Body of pancreas (tissue), 4 donors: Measurements from ENCODE around the gene GGA2. TPM values are rescaled to one million over a fixed set of nuclear protein-coding genes. Genes with fewer than 3 reads are reported as not detected.

Source experiments
- ATAC-seq: fragments of 150-250 bp; one replicate; pipeline ENCODE4 v1.9.1; 2016
- DNase-seq, 4 donors: peaks; one replicate each; pipeline ENCODE4 v3.0.0-alpha.2; 2019
- H3K27ac ChIP-seq, 4 donors: fragments of 200-600 bp; sonication (generic); 1 replicate in 3 of 4; 2 replicates in 1 of 4; pipeline versions ENCODE4 v1.5.1 to v1.6.1; 2016 to 2019; ENCODE audit warnings: mild to moderate bottlenecking in 1 of 4, mixed read lengths in 1 of 4, moderate library complexity in 1 of 4
- H3K27me3 ChIP-seq, 2 donors: fragments of 200-600 bp; sonication (generic); one replicate each; pipeline ENCODE4 v1.6.0; 2016; ENCODE audit warnings: mild to moderate bottlenecking in 1 of 2
- H3K36me3 ChIP-seq, 2 donors: fragments of 200-600 bp; sonication (generic); replicated peaks in 1 of 2; 2 replicates each; pipeline ENCODE4 v1.5.1; 2016; ENCODE audit warnings: low read depth in 2 of 2; ENCODE audit not compliant: insufficient read depth in 1 of 2
- H3K4me1 ChIP-seq: fragments of 200-600 bp; sonication (generic); one replicate; pipeline ENCODE4 v1.6.0; 2016
- H3K4me3 ChIP-seq, 2 donors: fragments of 200-600 bp; sonication (generic); 1 replicate in 1 of 2; 2 replicates in 1 of 2; pipeline ENCODE4 v1.5.1; 2016 to 2019
- H3K9me3 ChIP-seq, 3 donors: fragments of 200-600 bp; sonication (generic); 1 replicate in 2 of 3; 2 replicates in 1 of 3; pipeline ENCODE4 v1.5.1; 2016
- POLR2A ChIP-seq, 3 donors: fragments of 450-650 bp; IDR thresholded peaks; one replicate each; pipeline ENCODE4 v1.6.1; 2016; ENCODE audit warnings: antibody characterized with exemption in 3 of 3, mild to moderate bottlenecking in 2 of 3
- WGBS, 2 donors: methylation state at CpG; one replicate each; pipeline ENCODE4 v1.1.5; 2017; 5-methylcytosine and 5-hydroxymethylcytosine counted together
- intact Hi-C: fragments of 100-400 bp; cut with DNase I; formaldehyde crosslinking; loops from one replicate; pipeline ENCODE4 v1.15.1; 2023
- total RNA-seq, 2 donors: library from RNA; depleted of rRNA; stranded (reverse); fragments of >200 nt; gene quantifications; one replicate each; pipeline ENCODE4 v1.1.0, GENCODE V29; 2016
- TF ChIP-seq, protein P1 (sequence below), 7 experiments: fragments of 450-650 bp in 4 of 7; fragments of 200-600 bp in 3 of 7; sonication (generic) in 3 of 7; IDR thresholded peaks; one replicate each; pipeline ENCODE4 v1.5.1; 2016 to 2019; ENCODE audit warnings: antibody characterized with exemption in 7 of 7

The GGA2 gene
- total RNA-seq, 2 donors from 2014 or later = 59.3 to 64.6 TPM

DNA sequence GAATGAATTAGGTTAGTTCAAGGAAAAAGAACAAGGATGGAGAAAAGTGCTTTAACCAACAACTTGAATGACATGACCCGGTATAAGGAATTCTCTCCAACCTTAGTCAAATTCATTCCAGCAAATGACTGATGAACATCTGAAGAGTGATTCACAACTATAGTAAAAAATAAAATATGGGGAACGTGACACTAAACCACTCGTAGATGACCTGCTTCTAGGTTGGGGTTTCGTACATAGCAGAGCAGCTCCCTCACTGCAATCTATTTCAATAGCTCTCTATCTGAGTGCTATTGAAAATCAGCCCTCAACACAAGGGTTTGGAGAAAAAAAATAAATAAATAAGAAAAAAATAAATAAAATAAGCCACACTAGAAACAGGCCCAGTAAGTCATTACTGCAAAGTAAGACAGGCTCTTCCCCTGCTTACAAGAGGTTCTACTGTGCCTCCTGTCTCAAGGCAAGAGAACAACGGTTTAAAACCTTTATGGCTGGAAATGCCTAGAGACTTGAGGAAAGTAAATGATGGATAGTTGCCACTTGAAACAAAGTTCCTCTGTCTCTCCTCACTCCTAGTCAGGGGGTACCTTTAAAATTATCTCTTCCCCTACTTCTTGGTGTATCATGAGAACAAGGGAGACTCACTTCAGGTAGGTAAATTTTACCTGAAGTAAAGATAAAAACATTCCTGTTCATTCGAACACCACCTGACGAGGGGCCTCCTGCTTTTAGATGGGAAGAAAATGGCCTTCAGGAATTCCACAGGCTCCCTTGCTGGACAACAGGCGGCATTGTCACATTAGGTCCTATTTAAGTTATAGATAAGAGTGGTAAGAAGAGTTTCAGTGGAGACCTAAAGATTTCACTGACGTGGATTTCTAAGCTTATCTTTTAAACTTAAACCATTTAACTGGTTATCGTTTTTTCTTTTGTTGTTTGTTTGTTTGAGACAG is 77.8 kb downstream of the GGA2 start:
- Histone ChIP-seq H3K27ac (no peak overlapping the region), H3K9me3 (no peaks in the 10 kb centered on the region), H3K36me3 (peaks cover 0 to 8% of the 10 kb centered on the region in 2 donors), H3K4me3 (no peak overlapping the region), H3K4me1 (peaks cover 18% of the 10 kb centered on the region), H3K27me3 (no peaks in the 10 kb centered on the region)
- TF ChIP-seq POLR2A (IDR thresholded peaks at IDR 0.05) = no peak
- TF ChIP-seq, protein P1, sequence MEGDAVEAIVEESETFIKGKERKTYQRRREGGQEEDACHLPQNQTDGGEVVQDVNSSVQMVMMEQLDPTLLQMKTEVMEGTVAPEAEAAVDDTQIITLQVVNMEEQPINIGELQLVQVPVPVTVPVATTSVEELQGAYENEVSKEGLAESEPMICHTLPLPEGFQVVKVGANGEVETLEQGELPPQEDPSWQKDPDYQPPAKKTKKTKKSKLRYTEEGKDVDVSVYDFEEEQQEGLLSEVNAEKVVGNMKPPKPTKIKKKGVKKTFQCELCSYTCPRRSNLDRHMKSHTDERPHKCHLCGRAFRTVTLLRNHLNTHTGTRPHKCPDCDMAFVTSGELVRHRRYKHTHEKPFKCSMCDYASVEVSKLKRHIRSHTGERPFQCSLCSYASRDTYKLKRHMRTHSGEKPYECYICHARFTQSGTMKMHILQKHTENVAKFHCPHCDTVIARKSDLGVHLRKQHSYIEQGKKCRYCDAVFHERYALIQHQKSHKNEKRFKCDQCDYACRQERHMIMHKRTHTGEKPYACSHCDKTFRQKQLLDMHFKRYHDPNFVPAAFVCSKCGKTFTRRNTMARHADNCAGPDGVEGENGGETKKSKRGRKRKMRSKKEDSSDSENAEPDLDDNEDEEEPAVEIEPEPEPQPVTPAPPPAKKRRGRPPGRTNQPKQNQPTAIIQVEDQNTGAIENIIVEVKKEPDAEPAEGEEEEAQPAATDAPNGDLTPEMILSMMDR (IDR thresholded peaks at IDR 0.05) = peak in 3 of 7 experiments; percentile 25 to 47 (median 42)
- intact Hi-C loops = loop anchor here (5.0 kb wide), 1 partner anchor 245 kb away; no protein-coding TSS in a partner anchor
- ATAC-seq (no peak), DNase-seq (no peak)
- 79 to 84% methylated on average over 10 of the region's 10 CpGs for WGBS, 2 donors

DNA sequence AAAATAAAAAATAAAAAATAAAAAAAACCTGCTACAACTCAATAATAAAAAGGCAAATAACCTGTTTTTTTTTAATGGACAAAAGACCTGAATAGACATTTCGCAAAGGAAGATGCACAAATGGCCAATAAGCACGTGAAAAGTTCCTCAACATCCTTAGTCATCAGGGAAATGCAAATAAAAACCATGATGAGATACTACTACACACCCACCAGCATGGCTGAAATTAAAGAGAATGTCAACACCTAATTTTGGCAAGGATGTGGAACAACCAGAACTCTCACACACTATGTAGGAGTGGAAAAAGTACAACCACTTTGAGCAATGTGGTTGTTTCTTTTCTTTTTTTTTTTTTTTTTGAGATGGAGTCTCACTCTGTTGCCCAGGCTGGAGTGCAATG is 81.9 kb downstream of the GGA2 start:
- intact Hi-C loops = no loop called here
- no peak for TF ChIP-seq POLR2A (IDR thresholded peaks at IDR 0.05)
- TF ChIP-seq, protein P1 (IDR thresholded peaks at IDR 0.05) = no peak
- WGBS, 2 donors = 76 to 77% methylated on average over 2 of the region's 2 CpGs

DNA sequence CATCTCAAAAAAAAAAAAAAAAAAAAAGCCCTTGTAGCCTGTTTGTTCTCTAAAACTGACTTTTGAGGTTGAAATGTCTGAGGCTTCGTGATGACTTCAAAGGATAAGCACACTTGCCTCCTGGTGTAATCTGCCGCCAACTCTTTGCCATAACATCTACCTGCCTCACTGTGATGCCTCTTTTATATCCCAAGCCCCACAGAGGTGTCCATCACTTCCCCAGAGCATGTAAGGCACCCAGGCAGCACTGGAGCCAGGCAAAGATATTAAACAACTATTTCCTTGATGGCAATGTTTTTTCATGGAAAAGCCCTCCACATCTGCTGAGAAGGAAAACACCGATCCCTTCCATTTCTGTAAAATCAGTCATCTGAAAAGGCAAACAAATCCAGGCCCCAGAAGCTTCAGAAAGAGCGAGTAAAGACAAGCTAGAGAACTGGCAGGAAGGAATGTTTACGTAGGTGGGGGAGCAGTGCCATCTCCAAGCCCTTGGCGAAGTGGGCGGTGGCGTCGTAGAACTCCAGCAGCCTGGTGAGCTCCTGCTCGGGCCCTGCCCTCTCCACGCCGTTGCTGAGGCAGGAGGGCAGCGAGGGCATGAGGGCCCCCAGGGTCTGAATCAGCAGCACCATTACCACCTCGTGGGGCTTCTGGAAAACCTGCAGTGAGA is 85.9 kb downstream of the GGA2 start:
- intact Hi-C loops = no loop called here
- DNase-seq = peak in 3 of 4 donors; percentile 15 to 36 (median 20)
- WGBS, 2 donors = 87 to 89% methylated on average over 14 of the region's 14 CpGs
- Histone ChIP-seq H3K4me3 (no peak overlapping the region), H3K4me1 (peaks cover 14% of the 10 kb centered on the region), H3K27me3 (no peaks in the 10 kb centered on the region), H3K9me3 (no peaks in the 10 kb centered on the region), H3K36me3 (peaks cover 0 to 2% of the 10 kb centered on the region in 2 donors), H3K27ac (peak overlapping the region in 2 of 4 donors; percentile 71 to 73)
- TF ChIP-seq POLR2A (IDR thresholded peaks at IDR 0.05) = no peak
- no peak for ATAC-seq

More for the DNA sequence above, 81.9 kb downstream of the GGA2 start:
- DNase-seq (no peak), ATAC-seq (no peak)
- Histone ChIP-seq H3K27ac (no peak overlapping the region), H3K4me1 (peaks cover 11% of the 10 kb centered on the region), H3K27me3 (no peaks in the 10 kb centered on the region), H3K36me3 (peaks cover 0 to 6% of the 10 kb centered on the region in 2 donors), H3K4me3 (no peak overlapping the region), H3K9me3 (no peaks in the 10 kb centered on the region)

DNA sequence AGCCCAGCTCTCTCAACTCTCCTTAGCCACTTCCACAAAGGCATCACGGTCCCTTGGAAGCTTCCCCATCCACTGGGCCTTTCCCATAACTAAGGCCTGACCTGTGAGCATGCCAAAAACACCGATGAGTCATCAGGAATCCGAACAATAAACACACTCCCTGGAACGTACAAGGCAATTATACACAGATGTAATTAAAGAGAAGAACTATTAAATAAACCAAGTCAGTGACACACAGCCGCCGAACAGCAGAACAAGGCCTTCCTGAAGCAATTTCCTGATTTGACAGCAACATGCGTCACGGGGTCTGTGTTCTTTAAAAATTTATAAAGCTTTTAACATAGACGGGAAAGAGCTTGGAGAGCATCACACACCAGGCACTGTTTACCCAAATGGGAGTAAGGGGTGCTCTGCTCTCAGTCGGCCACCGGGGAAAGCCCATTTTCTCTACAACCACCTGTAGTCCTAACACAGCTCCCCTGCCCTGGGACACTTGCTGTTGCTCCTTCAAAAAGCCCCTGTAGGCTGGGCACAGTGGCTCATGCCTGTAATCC is 86.7 kb downstream of the GGA2 start:
- DNase-seq = peak; percentile 55 to 87 (median 72)
- Histone ChIP-seq H3K4me3 (no peak overlapping the region), H3K9me3 (no peaks in the 10 kb centered on the region), H3K36me3 (peaks cover 0 to 2% of the 10 kb centered on the region in 2 donors), H3K27me3 (no peaks in the 10 kb centered on the region), H3K4me1 (peaks cover 14% of the 10 kb centered on the region), H3K27ac (peak overlapping the region; percentile 46 to 73 (median 63))
- TF ChIP-seq, protein P1 (IDR thresholded peaks at IDR 0.05) = no peak
- TF ChIP-seq POLR2A (IDR thresholded peaks at IDR 0.05) = no peak
- ATAC-seq = peak; percentile 93
- WGBS, 2 donors = 36 to 62% methylated on average over 11 of the region's 11 CpGs
- intact Hi-C loops = no loop called here

DNA sequence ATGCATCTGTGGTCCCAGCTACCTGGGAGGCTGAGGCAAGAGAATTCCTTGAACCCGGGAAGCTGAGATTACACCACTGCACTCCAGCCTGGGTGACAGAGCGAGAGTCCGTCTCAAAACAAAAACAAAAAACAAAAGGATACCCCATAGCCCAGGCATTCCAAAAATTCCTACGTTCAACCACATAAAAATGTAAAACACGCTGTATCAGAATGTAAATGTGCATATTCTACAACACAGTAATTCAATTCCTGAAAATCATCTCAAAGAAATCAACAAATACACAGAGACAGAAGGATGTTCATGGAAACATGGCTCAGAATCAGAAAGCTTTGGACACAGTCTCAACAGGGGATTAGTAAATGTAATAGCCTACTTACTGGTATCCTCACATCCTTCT is 90.3 kb downstream of the GGA2 start:
- no peak overlapping the region for H3K27ac ChIP-seq
- no peak overlapping the region for H3K4me3 ChIP-seq
- H3K36me3 ChIP-seq = peaks cover 0 to 18% of the 10 kb centered on the region in 2 donors
- intact Hi-C loops = no loop called here
- peaks cover 14% of the 10 kb centered on the region for H3K4me1 ChIP-seq
- TF ChIP-seq POLR2A (IDR thresholded peaks at IDR 0.05) = no peak
- TF ChIP-seq, protein P1 (IDR thresholded peaks at IDR 0.05) = no peak
- DNase-seq (no peak), ATAC-seq (no peak)
- 94 to 97% methylated on average over 5 of the region's 5 CpGs for WGBS, 2 donors
- no peaks in the 10 kb centered on the region for H3K27me3 ChIP-seq
- H3K9me3 ChIP-seq = no peaks in the 10 kb centered on the region
